Stimulated activated CD8-positive, alpha-beta memory T cell treated with anti-CD3 and anti-CD28 coated beads, Interleukin-4, amount 100 ng/mL, for 48 hours (primary cell): ENCODE results near the gene SLC45A2.
"Not testable (repeated sequence)": the region's sequence is repeated elsewhere in the genome, so short reads cannot be mapped to it uniquely, and the experiment has no call there.

Source experiments
- DNase-seq: peaks from one replicate; pipeline ENCODE4 v3.0.0-alpha.2; 2020

SLC45A2 gene

GRCh38 chr5:33914844-33915243 is 69.6 kb downstream of the SLC45A2 start:
- DNase-seq, result not testable (repeated sequence)

- not testable (repeated sequence) for DNase-seq
Measured at GRCh38 chr5:33906248-33906647, 78.2 kb downstream of the SLC45A2 start.

- DNase-seq, result no peak
Measured at GRCh38 chr5:33905381-33905780, 79.1 kb downstream of the SLC45A2 start.

- no peak for DNase-seq
Measured at GRCh38 chr5:33903118-33903517, 81.4 kb downstream of the SLC45A2 start.

GRCh38 chr5:33901156-33901555 is 83.3 kb downstream of the SLC45A2 start:
- DNase-seq, result no peak
